NB4 (cell line): ENCODE measurements around the gene ARHGAP20.

ENCODE experiments used
- DNase-seq: peaks from one replicate; pipeline ENCODE4 v3.0.0; 2010; ENCODE audit warnings: low read depth
- H3K4me3 ChIP-seq: one replicate; pipeline ENCODE4 v1.5.1; 2011; ENCODE audit warnings: mild to moderate bottlenecking, low read depth, low read length, moderate library complexity
- CTCF ChIP-seq: IDR thresholded peaks from one replicate; pipeline ENCODE4 v1.5.1; 2012; ENCODE audit warnings: low read depth, low read length
- MAX ChIP-seq: IDR thresholded peaks from 2 replicates; pipeline ENCODE4 v1.6.1; 2011; ENCODE audit warnings: low read depth, low read length
- MYC ChIP-seq: IDR thresholded peaks from 2 replicates; pipeline ENCODE4 v1.6.1; 2011; ENCODE audit warnings: low read depth, low read length
- POLR2A ChIP-seq: IDR thresholded peaks from 2 replicates; pipeline ENCODE4 v1.6.1; 2011; ENCODE audit warnings: mild to moderate bottlenecking; ENCODE audit not compliant: insufficient read length; ENCODE audit errors: extremely low read depth

The ARHGAP20 gene

GRCh38 chr11:110565357-110566336 lies 146.6 kb downstream of the ARHGAP20 start:
- no peak overlapping the region for H3K4me3 ChIP-seq
- TF ChIP-seq MAX (no peak), CTCF (no peak), MYC (no peak)
- DNase-seq = peak; percentile 56

GRCh38 chr11:110564676-110565356 lies 147.4 kb downstream of the ARHGAP20 start:
- no peak for DNase-seq
- H3K4me3 ChIP-seq = no peak overlapping the region
- no peak for TF ChIP-seq MYC
- TF ChIP-seq POLR2A = no peak
- no peak for TF ChIP-seq MAX
- no peak for TF ChIP-seq CTCF

- DNase-seq = no peak
- H3K4me3 ChIP-seq = no peak overlapping the region
- TF ChIP-seq POLR2A = no peak
- TF ChIP-seq CTCF = no peak
- no peak for TF ChIP-seq MAX
- TF ChIP-seq MYC = no peak
Observed at GRCh38 chr11:110544779-110545178, 167.5 kb downstream of the ARHGAP20 start.

GRCh38 chr11:110538154-110538553 lies 174.1 kb downstream of the ARHGAP20 start:
- no peak for DNase-seq
- no peak overlapping the region for H3K4me3 ChIP-seq
- TF ChIP-seq CTCF (no peak), MYC (no peak), MAX (no peak), POLR2A (no peak)

- DNase-seq = no peak
- TF ChIP-seq POLR2A (no peak), MYC (no peak), MAX (no peak), CTCF (no peak)
- no peak overlapping the region for H3K4me3 ChIP-seq
Observed at GRCh38 chr11:110530900-110531741, 181.1 kb downstream of the ARHGAP20 start.
